ENCODE results near the gene PLEKHG5.
A peak's percentile ranks its signal among the peaks of the same experiment; 100 is the strongest.

The PLEKHG5 gene

GRCh38 chr1:6424619-6425593, 66.6 kb downstream of the PLEKHG5 start, which contains the start of gene ESPN:
Gene ESPN (plus strand): TSS chr1:6424776. CDS start chr1:6424956, 180 bp downstream.
- DNase-seq, result no peak

GRCh38 chr1:6424000-6424565, 67.4 kb downstream of the PLEKHG5 start:
- no peak for DNase-seq

- peak; percentile 91 for DNase-seq
These were observed 68.0 kb downstream of the PLEKHG5 start for GRCh38 chr1:6423321-6423999.

GRCh38 chr1:6421266-6421665, 70.2 kb downstream of the PLEKHG5 start:
- no peak for DNase-seq

GRCh38 chr1:6420454-6421042, 70.9 kb downstream of the PLEKHG5 start:
- DNase-seq, result no peak

GRCh38 chr1:6419804-6420453, 71.5 kb downstream of the PLEKHG5 start, which contains the start of gene HES2:
Gene HES2 (minus strand): TSS chr1:6419919. CDS start chr1:6419820, 99 bp downstream.
- no peak for DNase-seq

GRCh38 chr1:6419397-6419803, 72.1 kb downstream of the PLEKHG5 start:
- no peak for DNase-seq

- no peak for DNase-seq
These were observed 72.6 kb downstream of the PLEKHG5 start for GRCh38 chr1:6418668-6419396.

GRCh38 chr1:6417961-6418667, 73.4 kb downstream of the PLEKHG5 start:
- no peak for DNase-seq
